ENCODE measurements around the gene TAB2. TPM values are rescaled to one million over a fixed set of nuclear protein-coding genes. Genes with fewer than 3 reads are reported as not detected.

The TAB2 gene
- total and polyA plus RNA-seq, 2 donors (not counting 3 experiments of a cell fraction or from before 2014, with no cell fraction given), result 26.0 to 37.4 TPM

DNA sequence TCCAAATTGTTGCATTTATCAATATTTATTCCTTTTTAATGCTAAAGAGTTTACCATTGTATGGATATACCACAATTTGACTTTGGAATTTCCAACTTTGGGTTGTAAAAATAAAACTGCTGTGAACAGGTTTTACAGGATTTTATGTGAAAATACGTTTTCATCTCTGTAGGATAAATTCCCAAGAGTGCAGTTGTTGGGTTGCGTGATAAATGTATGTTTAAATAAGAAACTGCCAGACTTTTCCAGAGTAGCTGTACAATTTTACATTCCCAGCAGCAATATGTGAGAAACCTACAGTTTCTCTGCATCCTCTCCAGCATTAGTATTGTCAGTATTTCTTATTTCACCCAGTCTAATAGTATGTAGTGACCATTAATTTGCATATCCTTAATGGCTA, 12.6 kb downstream of the TAB2 start:
- no peak overlapping the region for H3K9ac ChIP-seq (replicated peaks; ENCODE audit: extremely low read depth, insufficient read depth, low read length)
- no peak for FAIRE-seq
- no peak overlapping the region for H3K27ac ChIP-seq (ENCODE audit: insufficient read depth, low read depth, low read length)
- BruUV-seq (replicated peaks), result no TSS peak
- H3K36me3 ChIP-seq (ENCODE audit: control insufficient read depth in 2 of 2, extremely low read depth in 1 of 2, insufficient read depth in 2 of 2, low read length in 2 of 2), result no peaks in the 10 kb centered on the region
- H3K9me1 ChIP-seq (replicated peaks; ENCODE audit: control insufficient read depth, extremely low read depth, insufficient read depth, low read length), result no peaks in the 10 kb centered on the region
- no peaks in the 10 kb centered on the region for H3K27me3 ChIP-seq (ENCODE audit: control insufficient read depth in 2 of 2, insufficient read depth in 2 of 2, low read length in 2 of 2)
- no peak overlapping the region for H3K4me3 ChIP-seq (replicated peaks in 1 of 3; ENCODE audit: insufficient read depth in 1 of 3, low read depth in 1 of 3, low read length in 3 of 3)
- H3K9me3 ChIP-seq (replicated peaks; ENCODE audit: control insufficient read depth, insufficient read depth, low read length), result no peaks in the 10 kb centered on the region
- H4K20me1 ChIP-seq (replicated peaks; ENCODE audit: control insufficient read depth, extremely low read depth, insufficient read depth, low read length), result peaks cover 31% of the 10 kb centered on the region
- H3K4me2 ChIP-seq (ENCODE audit: insufficient read depth, low read length), result no peak overlapping the region
- peaks cover 18% of the 10 kb centered on the region for H3K4me1 ChIP-seq (ENCODE audit: control insufficient read depth, extremely low read depth, insufficient read depth, low read length)
- intact Hi-C loops (cut with micrococcal nuclease), result loop anchor here (10.0 kb wide), 1 partner anchor 215 kb away; the partner anchor contains the start of gene PPIL4
- CTCF ChIA-PET, result no interaction called here
- TF ChIP-seq POLR2AphosphoS5 (IDR thresholded peaks at IDR 0.05; ENCODE audit: insufficient read depth, low read depth, low read length) (no peak), POLR2A (IDR thresholded peaks at IDR 0.05; ENCODE audit: low read depth, low read length) (no peak), EZH2 (IDR thresholded peaks at IDR 0.05; ENCODE audit: borderline replicate concordance, low read depth, low read length, severe bottlenecking) (no peak), FOS (IDR thresholded peaks at IDR 0.05; ENCODE audit: borderline replicate concordance, insufficient read depth, low read length) (no peak), MYC (IDR thresholded peaks at IDR 0.05; ENCODE audit: low read depth, low read length) (no peak), GATA2 (IDR thresholded peaks at IDR 0.05; ENCODE audit: insufficient read depth, insufficient read length, low read depth, low read length) (no peak), JUN (IDR thresholded peaks at IDR 0.05; ENCODE audit: borderline replicate concordance, insufficient read depth, insufficient read length, low read depth) (no peak)
- TF ChIP-seq, protein P1, sequence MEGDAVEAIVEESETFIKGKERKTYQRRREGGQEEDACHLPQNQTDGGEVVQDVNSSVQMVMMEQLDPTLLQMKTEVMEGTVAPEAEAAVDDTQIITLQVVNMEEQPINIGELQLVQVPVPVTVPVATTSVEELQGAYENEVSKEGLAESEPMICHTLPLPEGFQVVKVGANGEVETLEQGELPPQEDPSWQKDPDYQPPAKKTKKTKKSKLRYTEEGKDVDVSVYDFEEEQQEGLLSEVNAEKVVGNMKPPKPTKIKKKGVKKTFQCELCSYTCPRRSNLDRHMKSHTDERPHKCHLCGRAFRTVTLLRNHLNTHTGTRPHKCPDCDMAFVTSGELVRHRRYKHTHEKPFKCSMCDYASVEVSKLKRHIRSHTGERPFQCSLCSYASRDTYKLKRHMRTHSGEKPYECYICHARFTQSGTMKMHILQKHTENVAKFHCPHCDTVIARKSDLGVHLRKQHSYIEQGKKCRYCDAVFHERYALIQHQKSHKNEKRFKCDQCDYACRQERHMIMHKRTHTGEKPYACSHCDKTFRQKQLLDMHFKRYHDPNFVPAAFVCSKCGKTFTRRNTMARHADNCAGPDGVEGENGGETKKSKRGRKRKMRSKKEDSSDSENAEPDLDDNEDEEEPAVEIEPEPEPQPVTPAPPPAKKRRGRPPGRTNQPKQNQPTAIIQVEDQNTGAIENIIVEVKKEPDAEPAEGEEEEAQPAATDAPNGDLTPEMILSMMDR (IDR thresholded peaks at IDR 0.05; ENCODE audit: extremely low read depth in 1 of 2, insufficient read depth in 1 of 2, low read depth in 1 of 2, low read length in 2 of 2), result no peak
- TF ChIP-seq, protein P2, sequence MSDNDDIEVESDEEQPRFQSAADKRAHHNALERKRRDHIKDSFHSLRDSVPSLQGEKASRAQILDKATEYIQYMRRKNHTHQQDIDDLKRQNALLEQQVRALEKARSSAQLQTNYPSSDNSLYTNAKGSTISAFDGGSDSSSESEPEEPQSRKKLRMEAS (IDR thresholded peaks at IDR 0.05; ENCODE audit: insufficient read depth, insufficient read length), result no peak
- no peak for DNase-seq (ENCODE audit: low read depth, low spot score)
- H2AFZ ChIP-seq (ENCODE audit: low read depth, low read length), result no peak overlapping the region
- peaks cover 97% of the 10 kb centered on the region for H3K79me2 ChIP-seq (ENCODE audit: control insufficient read depth, insufficient read depth, low read length)
- POLR2A ChIA-PET, result no interaction called here
- dilution Hi-C loops (cut with MboI; ENCODE audit: extremely low pct_ligation_motif_present, low sequenced_read_pairs), result no loop called here

Data from endothelial cell of umbilical vein (primary cell).